NB4 (cell line): ENCODE measurements around the gene NR1H3.
A peak's percentile ranks its signal among the peaks of the same experiment; 100 is the strongest.

Source experiments
- DNase-seq: peaks from one replicate; pipeline ENCODE4 v3.0.0; 2010; ENCODE audit warnings: low read depth
- H3K4me3 ChIP-seq: one replicate; pipeline ENCODE4 v1.5.1; 2011; ENCODE audit warnings: mild to moderate bottlenecking, low read depth, low read length, moderate library complexity
- MYC ChIP-seq: IDR thresholded peaks from 2 replicates; pipeline ENCODE4 v1.6.1; 2011; ENCODE audit warnings: low read depth, low read length
- POLR2A ChIP-seq: IDR thresholded peaks from 2 replicates; pipeline ENCODE4 v1.6.1; 2011; ENCODE audit warnings: mild to moderate bottlenecking; ENCODE audit not compliant: insufficient read length; ENCODE audit errors: extremely low read depth
- TF ChIP-seq, protein P1 (sequence below): IDR thresholded peaks from one replicate; pipeline ENCODE4 v1.5.1; 2012; ENCODE audit warnings: low read depth, low read length
- TF ChIP-seq, protein P2 (sequence below): IDR thresholded peaks from 2 replicates; pipeline ENCODE4 v1.6.1; 2011; ENCODE audit warnings: low read depth, low read length

Gene NR1H3

DNA sequence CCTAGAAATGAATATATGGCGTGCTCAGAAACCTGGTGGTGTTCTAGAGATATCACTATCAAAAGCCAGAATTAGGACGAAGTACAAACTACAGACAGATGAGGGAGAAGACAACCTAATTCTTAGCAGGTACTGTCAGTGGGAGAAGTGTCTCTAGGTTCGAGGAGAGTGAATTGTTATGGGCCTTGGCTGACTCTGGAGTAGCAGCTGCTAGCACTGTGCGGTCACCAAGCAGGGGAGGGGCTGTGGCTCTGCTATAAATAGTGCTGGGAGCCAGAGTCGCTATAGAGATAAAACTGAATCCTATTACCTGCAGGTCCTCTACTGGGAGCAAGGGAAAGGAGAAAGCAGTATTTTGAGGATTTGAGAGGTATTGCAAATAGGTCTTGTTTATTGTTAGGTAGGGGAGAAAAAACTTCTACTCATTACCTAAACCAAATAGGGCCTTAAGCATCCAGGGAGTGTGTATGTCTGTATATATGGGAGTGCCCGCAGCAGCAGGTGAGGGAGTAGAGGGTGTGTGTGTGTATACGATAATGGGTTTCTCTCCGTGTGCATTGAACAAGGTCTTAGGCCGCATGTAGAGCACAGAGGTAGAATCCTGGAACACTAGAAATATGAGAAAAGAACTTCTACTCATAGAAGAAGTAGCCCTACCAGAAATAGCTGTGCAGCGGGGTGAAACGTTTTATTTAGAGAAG, 14.3 kb downstream of the NR1H3 start:
- DNase-seq, result peak; percentile 17
- TF ChIP-seq MYC, result no peak
- TF ChIP-seq, protein P1, sequence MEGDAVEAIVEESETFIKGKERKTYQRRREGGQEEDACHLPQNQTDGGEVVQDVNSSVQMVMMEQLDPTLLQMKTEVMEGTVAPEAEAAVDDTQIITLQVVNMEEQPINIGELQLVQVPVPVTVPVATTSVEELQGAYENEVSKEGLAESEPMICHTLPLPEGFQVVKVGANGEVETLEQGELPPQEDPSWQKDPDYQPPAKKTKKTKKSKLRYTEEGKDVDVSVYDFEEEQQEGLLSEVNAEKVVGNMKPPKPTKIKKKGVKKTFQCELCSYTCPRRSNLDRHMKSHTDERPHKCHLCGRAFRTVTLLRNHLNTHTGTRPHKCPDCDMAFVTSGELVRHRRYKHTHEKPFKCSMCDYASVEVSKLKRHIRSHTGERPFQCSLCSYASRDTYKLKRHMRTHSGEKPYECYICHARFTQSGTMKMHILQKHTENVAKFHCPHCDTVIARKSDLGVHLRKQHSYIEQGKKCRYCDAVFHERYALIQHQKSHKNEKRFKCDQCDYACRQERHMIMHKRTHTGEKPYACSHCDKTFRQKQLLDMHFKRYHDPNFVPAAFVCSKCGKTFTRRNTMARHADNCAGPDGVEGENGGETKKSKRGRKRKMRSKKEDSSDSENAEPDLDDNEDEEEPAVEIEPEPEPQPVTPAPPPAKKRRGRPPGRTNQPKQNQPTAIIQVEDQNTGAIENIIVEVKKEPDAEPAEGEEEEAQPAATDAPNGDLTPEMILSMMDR, result no peak
- TF ChIP-seq POLR2A, result no peak
- TF ChIP-seq, protein P2, sequence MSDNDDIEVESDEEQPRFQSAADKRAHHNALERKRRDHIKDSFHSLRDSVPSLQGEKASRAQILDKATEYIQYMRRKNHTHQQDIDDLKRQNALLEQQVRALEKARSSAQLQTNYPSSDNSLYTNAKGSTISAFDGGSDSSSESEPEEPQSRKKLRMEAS, result no peak
- H3K4me3 ChIP-seq, result peak overlapping the region; percentile 94

DNA sequence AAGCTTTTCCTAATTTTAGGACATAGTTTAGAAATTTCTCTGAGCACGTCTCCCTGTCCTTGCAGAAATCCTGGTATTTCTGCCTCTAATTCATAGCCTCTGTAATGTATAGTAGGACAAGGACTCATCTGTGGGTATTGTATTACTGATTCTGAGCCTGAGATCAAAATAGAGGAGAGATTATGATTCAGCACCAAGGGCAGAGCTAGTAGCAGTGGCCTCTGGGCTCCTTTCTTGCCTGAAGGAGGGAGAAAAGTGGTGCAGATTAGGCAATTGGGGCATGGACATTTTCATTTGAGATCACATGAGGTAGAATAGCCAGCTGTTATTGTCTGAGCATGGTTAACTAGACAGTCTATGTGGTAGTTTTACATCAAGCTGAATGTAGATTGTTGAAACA, 14.9 kb downstream of the NR1H3 start:
- TF ChIP-seq, protein P1, result no peak
- TF ChIP-seq POLR2A, result no peak
- TF ChIP-seq MYC, result no peak
- TF ChIP-seq, protein P2, result no peak
- no peak overlapping the region for H3K4me3 ChIP-seq
- DNase-seq, result peak; percentile 41

DNA sequence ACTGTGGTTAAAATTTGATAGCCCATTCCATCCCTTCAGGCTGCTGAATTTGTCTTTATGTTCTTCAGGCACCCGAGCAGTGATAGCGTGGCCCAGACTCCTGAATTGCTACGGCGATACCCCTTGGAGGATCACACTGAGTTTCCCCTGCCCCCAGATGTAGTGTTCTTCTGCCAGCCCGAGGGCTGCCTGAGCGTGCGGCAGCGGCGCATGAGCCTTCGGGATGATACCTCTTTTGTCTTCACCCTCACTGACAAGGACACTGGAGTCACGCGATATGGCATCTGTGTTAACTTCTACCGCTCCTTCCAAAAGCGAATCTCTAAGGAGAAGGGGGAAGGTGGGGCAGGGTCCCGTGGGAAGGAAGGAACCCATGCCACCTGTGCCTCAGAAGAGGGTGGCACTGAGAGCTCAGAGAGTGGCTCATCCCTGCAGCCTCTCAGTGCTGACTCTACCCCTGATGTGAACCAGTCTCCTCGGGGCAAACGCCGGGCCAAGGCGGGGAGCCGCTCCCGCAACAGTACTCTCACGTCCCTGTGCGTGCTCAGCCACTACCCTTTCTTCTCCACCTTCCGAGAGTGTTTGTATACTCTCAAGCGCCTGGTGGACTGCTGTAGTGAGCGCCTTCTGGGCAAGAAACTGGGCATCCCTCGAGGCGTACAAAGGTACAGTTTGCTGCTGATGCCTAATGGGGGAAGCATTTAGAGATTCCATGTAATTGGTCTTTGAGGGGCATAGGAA, 16.9 kb downstream of the NR1H3 start:
- TF ChIP-seq POLR2A, result no peak
- TF ChIP-seq, protein P2, result no peak
- TF ChIP-seq, protein P1, result no peak
- no peak for TF ChIP-seq MYC
- DNase-seq, result no peak
- H3K4me3 ChIP-seq, result no peak overlapping the region

DNA sequence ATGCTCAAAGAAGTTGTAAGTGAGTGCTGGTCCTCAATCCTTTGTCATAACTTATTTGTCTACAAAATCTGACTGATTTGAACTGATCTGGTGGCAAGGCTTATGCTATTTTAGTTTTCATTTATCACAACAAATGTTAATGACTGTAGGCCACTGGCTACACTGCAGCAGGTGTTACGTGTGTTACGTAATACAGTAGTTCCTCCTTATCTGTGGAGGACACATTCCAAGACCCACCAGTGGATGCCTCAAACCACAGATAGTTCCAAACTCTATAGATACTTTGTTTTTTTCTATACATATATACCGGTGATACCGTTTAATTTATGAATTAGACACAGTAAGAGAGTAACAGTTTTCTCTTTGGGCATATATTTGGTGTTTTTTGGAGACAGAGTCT, 19.1 kb downstream of the NR1H3 start:
- H3K4me3 ChIP-seq, result no peak overlapping the region
- DNase-seq, result peak; percentile 16
- TF ChIP-seq, protein P1, result no peak
- no peak for TF ChIP-seq MYC
- TF ChIP-seq, protein P2, result no peak
- no peak for TF ChIP-seq POLR2A

DNA sequence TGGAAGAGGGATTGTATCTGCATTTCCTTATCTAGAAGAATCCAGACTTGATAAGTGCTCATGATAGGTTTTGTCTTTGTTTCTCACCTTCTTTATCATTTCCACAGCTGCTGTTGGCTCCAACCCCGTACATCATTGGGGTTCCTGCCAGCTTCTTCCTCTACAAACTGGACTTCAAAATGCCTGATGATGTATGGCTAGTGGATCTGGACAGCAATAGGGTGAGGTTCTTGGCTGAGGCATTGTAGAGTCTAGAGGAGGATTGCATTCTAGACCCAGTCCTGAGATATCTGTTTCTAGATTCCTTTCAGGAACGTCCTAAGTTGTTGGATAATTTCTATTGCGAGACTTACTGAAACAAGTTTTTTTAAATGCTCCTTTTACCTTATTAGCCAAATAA, 20.3 kb downstream of the NR1H3 start:
- TF ChIP-seq, protein P1, result no peak
- TF ChIP-seq POLR2A, result no peak
- TF ChIP-seq MYC, result no peak
- TF ChIP-seq, protein P2, result no peak
- no peak for DNase-seq
- H3K4me3 ChIP-seq, result no peak overlapping the region
